DOHH2 (cell line): Measurements from ENCODE around the gene ZBTB7C.

ENCODE experiments used
- CTCF ChIP-seq: fragments of 200-600 bp; sonication (generic); IDR thresholded peaks from one replicate; pipeline ENCODE4 v1.5.1; 2014; ENCODE audit warnings: antibody characterized with exemption, mild to moderate bottlenecking, low read depth, low read length; ENCODE audit not compliant: poor library complexity, severe bottlenecking
- EZH2phosphoT487 ChIP-seq: fragments of 200-600 bp; sonication (generic); IDR thresholded peaks from 2 replicates; pipeline ENCODE4 v1.6.1; 2017; ENCODE audit warnings: borderline replicate concordance, mild to moderate bottlenecking, antibody characterized with exemption, low read length, moderate library complexity, mixed read lengths

- TF ChIP-seq CTCF = no peak
- TF ChIP-seq EZH2phosphoT487 = no peak
Measured at GRCh38 chr18:48393776-48394175, 15.4 kb downstream of the ZBTB7C start.
